ENCODE data around the gene NFATC2. TPM values are rescaled to one million over a fixed set of nuclear protein-coding genes. Genes with fewer than 3 reads are reported as not detected.

The NFATC2 gene
- total RNA-seq, 4 donors from 2014 or later, result 4.1 to 51.5 (median 8.7) TPM

- DNase-seq (ENCODE audit: low spot score), result no peak
- TF ChIP-seq CTCF (IDR thresholded peaks at IDR 0.05), result no peak
- ATAC-seq (ENCODE audit: low FRiP score), result no peak
Observed at GRCh38 chr20:51426718-51427650, 115.5 kb downstream of the NFATC2 start.

- DNase-seq (ENCODE audit: low spot score) (no peak), ATAC-seq (ENCODE audit: low FRiP score) (no peak)
- TF ChIP-seq CTCF (IDR thresholded peaks at IDR 0.05), result no peak
Observed at GRCh38 chr20:51425347-51426106, 117.0 kb downstream of the NFATC2 start.

GRCh38 chr20:51424270-51425117 lies 118.0 kb downstream of the NFATC2 start:
- no peak for DNase-seq (ENCODE audit: low spot score)

GRCh38 chr20:51423810-51424209 lies 118.7 kb downstream of the NFATC2 start:
- no peak for DNase-seq (ENCODE audit: low spot score)
- no peak for TF ChIP-seq CTCF (IDR thresholded peaks at IDR 0.05)
- ATAC-seq (ENCODE audit: low FRiP score), result no peak

More at GRCh38 chr20:51424270-51425117, 118.0 kb downstream of the NFATC2 start:
- TF ChIP-seq CTCF (IDR thresholded peaks at IDR 0.05), result no peak
- no peak for ATAC-seq (ENCODE audit: low FRiP score)

DNA sequence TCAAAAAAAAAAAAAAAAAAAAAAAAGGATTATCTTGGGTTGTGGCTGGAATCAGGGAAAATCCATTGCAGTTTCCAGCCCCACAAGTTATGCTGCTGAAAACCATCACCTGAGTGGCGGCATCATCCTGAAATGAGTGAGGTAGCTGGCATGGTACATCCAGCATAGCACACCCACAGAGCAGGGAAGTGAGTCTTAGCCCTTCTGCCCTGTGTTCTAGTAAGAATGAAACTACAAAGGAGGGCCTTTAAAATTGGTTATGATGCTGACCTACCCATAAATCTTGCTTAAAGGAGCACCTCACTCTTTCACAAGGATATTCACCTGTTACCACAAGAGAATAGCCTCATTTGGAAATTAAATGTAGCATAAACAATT lies 119.2 kb downstream of the NFATC2 start:
- no peak for TF ChIP-seq CTCF (IDR thresholded peaks at IDR 0.05)
- ATAC-seq (ENCODE audit: low FRiP score), result no peak
- DNase-seq (ENCODE audit: low spot score), result no peak

GRCh38 chr20:51422514-51423289 lies 119.8 kb downstream of the NFATC2 start:
- DNase-seq (ENCODE audit: low spot score) (no peak), ATAC-seq (ENCODE audit: low FRiP score) (no peak)
- no peak for TF ChIP-seq CTCF (IDR thresholded peaks at IDR 0.05)

Data from omental fat pad (tissue), 4 donors.